Measurements from ENCODE around the gene RBM14. TPM values are rescaled to one million over a fixed set of nuclear protein-coding genes. Genes with fewer than 3 reads are reported as not detected.
A peak's percentile ranks its signal among the peaks of the same experiment; 100 is the strongest.
"Not testable (repeated sequence)": the region's sequence is repeated elsewhere in the genome, so short reads cannot be mapped to it uniquely, and the experiment has no call there.

The RBM14 gene
- total RNA-seq, 1 donor from 2014 or later = 39.2 TPM

DNA sequence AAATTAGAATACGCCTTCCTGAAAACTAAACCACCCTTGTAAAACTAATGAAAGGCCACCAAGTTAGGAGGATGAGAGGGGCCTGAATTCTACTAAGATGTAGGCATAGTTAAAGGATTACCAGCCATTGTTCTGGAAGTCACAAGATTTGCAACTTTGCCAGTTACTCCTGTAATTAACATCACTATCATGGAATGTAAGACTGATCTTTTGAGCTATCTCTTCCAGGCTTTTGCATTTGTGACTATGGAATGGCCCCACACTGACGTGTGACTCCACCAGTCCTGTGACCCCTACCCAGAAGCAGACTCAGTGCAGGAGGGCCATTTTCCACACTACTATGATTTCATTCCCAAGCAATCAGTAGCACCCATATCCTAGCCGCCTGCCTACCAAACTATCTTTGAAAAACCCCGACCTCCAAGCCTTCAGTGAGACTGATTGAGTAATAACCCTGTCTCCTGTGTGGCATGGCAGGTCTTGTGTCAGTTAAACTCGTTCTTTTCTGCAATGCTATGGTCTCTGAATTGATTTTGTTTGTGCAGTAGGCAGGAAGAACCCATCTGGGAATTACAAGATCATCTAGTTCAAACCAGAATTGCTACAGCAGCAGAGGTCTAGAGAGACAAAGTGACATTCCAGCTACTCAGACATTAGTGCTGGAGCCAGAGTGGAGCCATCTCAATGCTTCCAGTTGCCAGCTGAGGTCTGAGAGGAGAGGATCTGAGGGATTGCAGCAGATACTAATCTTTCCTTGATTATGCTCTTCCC lies 46.2 kb upstream of the RBM14 start:
- Histone ChIP-seq H3K4me3 (no peak overlapping the region), H3K4me1 (peaks cover 3 to 5% of the 10 kb centered on the region in 2 donors), H3K9me3 (no peaks in the 10 kb centered on the region), H3K27me3 (no peaks in the 10 kb centered on the region), H3K27ac (no peak overlapping the region), H3K36me3 (peaks cover 0 to 5% of the 10 kb centered on the region in 2 donors)
- TF ChIP-seq, protein P1, sequence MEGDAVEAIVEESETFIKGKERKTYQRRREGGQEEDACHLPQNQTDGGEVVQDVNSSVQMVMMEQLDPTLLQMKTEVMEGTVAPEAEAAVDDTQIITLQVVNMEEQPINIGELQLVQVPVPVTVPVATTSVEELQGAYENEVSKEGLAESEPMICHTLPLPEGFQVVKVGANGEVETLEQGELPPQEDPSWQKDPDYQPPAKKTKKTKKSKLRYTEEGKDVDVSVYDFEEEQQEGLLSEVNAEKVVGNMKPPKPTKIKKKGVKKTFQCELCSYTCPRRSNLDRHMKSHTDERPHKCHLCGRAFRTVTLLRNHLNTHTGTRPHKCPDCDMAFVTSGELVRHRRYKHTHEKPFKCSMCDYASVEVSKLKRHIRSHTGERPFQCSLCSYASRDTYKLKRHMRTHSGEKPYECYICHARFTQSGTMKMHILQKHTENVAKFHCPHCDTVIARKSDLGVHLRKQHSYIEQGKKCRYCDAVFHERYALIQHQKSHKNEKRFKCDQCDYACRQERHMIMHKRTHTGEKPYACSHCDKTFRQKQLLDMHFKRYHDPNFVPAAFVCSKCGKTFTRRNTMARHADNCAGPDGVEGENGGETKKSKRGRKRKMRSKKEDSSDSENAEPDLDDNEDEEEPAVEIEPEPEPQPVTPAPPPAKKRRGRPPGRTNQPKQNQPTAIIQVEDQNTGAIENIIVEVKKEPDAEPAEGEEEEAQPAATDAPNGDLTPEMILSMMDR (IDR thresholded peaks at IDR 0.05) = no peak
- DNase-seq (ENCODE audit: low spot score in 2 of 2) = no peak
- intact Hi-C loops (cut with DNase I) = no loop called here

DNA sequence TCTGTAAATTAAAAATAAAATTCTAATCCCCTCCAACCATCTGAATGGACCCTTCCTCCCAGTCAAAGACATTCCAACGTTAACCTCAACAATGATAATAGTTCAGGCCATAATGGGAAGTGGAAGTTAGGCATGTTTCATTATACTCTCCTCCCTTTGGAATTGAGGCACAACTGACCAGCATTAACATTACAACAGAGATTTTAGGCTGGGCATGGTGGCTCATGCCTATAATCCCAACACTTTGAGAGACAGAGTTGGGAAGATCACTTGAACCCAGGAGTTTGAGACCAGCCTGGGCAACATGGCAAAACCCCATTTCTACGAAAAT lies 45.6 kb upstream of the RBM14 start:
- intact Hi-C loops (cut with DNase I) = no loop called here

DNA sequence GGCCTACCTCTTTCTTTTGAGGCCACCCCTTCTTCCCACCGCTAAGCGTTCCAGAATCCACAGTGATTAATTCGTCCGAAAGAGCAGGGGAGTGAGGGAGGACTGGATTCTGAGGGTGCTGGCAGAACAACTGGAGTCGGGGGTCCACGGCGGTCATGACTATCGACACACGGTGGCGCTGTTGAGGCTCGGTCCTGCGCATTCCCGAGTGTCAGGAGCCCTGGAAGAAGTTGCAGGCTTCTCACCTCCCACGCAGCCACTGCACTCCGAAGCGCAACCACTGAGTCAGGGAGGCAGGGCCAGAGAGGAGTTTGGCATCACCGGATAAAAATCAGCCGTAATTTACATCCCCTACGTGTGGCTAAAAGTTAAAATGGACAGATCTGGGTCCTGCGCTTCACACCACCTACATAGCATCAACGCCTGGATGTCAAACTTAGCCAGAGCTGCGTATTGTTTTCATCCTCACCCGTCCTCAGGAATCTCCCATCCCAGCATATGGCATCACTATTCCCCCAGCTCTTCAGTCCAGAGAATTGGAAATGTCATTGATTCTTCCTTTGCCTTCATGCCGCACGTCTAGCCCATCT lies 37.3 kb upstream of the RBM14 start:
- intact Hi-C loops (cut with DNase I) = loop anchor here (1.0 to 5.0 kb wide), 3 partner anchors 38 to 256 kb away; partner anchors contain the start of gene RBM14
- Histone ChIP-seq H3K9me3 (no peaks in the 10 kb centered on the region), H3K27ac (no peak overlapping the region), H3K4me3 (peak overlapping the region in 1 of 2 donors; percentile 26), H3K36me3 (no peaks in the 10 kb centered on the region), H3K4me1 (no peaks in the 10 kb centered on the region), H3K27me3 (no peaks in the 10 kb centered on the region)
- TF ChIP-seq, protein P1 (IDR thresholded peaks at IDR 0.05) = peak; percentile 85 to 92 (median 92)
- peak; percentile 25 to 88 for DNase-seq (ENCODE audit: low spot score in 2 of 2)

More for the DNA sequence above, 45.6 kb upstream of the RBM14 start:
- DNase-seq (ENCODE audit: low spot score in 2 of 2) = no peak
- no peak overlapping the region for H3K4me3 ChIP-seq
- no peaks in the 10 kb centered on the region for H3K27me3 ChIP-seq
- TF ChIP-seq, protein P1 (IDR thresholded peaks at IDR 0.05) = no peak
- H3K27ac ChIP-seq = no peak overlapping the region
- H3K4me1 ChIP-seq = peaks cover 3 to 5% of the 10 kb centered on the region in 2 donors
- H3K36me3 ChIP-seq = peaks cover 0 to 2% of the 10 kb centered on the region in 2 donors
- no peaks in the 10 kb centered on the region for H3K9me3 ChIP-seq

DNA sequence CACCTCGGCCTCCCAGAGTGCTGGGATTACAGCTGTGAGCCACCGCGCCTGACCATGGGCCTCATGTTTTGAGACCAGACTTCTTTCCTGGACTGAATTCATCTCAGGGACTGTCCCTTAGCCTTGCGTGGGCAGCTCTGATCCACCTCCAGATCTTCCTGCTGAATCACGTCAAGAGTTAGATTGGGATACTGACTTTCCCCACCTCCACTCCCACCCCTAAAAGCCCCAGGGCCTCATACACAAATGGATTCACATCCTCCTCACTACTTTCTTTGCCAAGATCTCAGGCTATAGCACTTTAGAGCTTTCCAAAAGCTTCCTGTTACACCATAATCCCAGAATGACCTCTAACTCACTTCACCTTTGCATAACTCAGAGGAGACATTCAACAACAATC lies 35.6 kb upstream of the RBM14 start:
- no peaks in the 10 kb centered on the region for H3K4me1 ChIP-seq
- intact Hi-C loops (cut with DNase I) = no loop called here
- DNase-seq (ENCODE audit: low spot score in 2 of 2) = no peak
- no peak overlapping the region for H3K4me3 ChIP-seq
- TF ChIP-seq, protein P1 (IDR thresholded peaks at IDR 0.05) = no peak
- H3K27me3 ChIP-seq = no peaks in the 10 kb centered on the region
- no peak overlapping the region for H3K27ac ChIP-seq
- no peaks in the 10 kb centered on the region for H3K9me3 ChIP-seq
- no peaks in the 10 kb centered on the region for H3K36me3 ChIP-seq

DNA sequence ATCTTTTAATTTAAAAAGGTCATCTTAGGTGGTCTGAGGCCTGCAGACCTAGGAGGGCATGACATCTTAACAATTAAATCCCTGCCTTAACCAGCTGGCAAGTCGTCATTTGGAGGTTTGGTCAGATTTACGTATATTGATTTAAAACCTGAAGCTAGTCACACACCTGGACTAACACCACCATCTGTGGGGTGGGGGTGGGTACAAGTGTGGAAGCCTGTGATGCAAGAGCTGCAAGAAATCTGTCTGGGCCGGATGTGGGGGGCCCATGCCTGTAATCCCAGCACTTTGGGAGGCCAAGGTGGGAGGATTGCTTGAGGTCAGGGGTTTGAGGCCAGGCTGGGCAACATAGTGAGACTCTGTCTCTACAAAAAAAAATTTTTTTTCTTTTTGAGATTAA lies 35.2 kb upstream of the RBM14 start:
- TF ChIP-seq, protein P1 (IDR thresholded peaks at IDR 0.05) = no peak
- intact Hi-C loops (cut with DNase I) = no loop called here

DNA sequence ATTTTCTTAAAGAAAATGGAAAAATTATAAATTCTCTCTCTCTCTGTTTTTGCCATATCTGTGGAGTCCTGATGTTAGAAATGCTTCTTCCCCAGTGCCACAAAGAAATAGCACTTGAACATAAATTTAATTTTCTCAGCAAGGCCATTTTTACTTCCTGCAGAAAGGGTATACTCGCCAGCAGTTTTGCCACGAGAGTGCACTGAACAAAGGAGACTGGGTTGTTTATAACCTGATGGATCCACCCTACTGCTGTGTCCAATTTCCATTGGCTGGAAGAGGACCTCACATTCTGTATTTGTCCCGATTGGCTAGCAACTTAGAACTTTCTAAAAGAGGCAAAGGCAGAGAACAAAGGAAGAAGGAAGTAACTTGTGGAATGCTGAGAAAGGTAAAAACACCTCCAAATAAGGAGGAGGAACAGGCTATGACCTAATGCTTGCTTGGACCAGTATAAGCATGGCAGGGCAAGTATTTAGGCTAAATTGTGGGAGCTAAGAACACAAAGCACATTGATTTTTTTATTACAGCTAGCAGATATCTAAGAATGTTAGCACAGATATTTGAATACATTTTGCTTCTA lies 33.8 kb upstream of the RBM14 start:
- DNase-seq (ENCODE audit: low spot score in 2 of 2); intact Hi-C loops (cut with DNase I); H3K27ac ChIP-seq; H3K36me3 ChIP-seq; H3K4me1 ChIP-seq; H3K27me3 ChIP-seq; H3K9me3 ChIP-seq; H3K4me3 ChIP-seq: not testable (repeated sequence)

More for the DNA sequence above, 35.2 kb upstream of the RBM14 start:
- H3K9me3 ChIP-seq = no peaks in the 10 kb centered on the region
- no peaks in the 10 kb centered on the region for H3K4me1 ChIP-seq
- H3K36me3 ChIP-seq = no peaks in the 10 kb centered on the region
- no peak overlapping the region for H3K27ac ChIP-seq
- H3K4me3 ChIP-seq = no peak overlapping the region
- H3K27me3 ChIP-seq = no peaks in the 10 kb centered on the region
- DNase-seq (ENCODE audit: low spot score in 2 of 2) = no peak

DNA sequence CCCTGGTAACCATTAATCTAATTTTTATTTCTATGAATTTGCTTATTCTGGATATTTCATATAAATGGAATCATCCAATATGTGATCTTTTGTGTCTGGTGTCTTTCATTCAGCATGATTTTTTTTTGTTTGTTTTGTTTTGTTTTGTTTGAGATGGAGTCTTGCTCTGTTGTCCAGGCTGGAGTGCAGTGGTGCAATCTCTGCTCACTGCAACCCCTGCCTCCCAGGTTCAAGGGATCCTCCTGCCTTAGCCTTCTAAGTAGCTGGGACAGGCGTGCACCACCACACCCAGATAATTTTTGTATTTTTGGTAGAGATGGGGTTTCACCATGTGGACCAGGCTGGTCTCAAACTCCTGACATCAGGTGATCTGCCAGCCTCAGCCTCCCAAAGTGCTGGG lies 31.0 kb upstream of the RBM14 start:
- H3K27ac ChIP-seq; intact Hi-C loops (cut with DNase I); H3K9me3 ChIP-seq; H3K36me3 ChIP-seq; H3K27me3 ChIP-seq; DNase-seq (ENCODE audit: low spot score in 2 of 2); H3K4me3 ChIP-seq; H3K4me1 ChIP-seq: not testable (repeated sequence)

All from ascending aorta (tissue), 2 donors.